Activated naive CD8-positive, alpha-beta T cell treated with anti-CD3 and anti-CD28 coated beads, Interleukin-2, amount 50 U/mL, for 24 hours (primary cell): ENCODE data around the gene IFNAR2.

Experiments
- ATAC-seq: fragments of 150-1000 bp; cut with Tn5 transposase; one replicate; pipeline ENCODE4 v1.10.0; 2021
- DNase-seq: peaks from one replicate; pipeline ENCODE4 v3.0.0; 2021
- H3K27ac Mint-ChIP-seq: one replicate; pipeline ENCODE4 v1.8.0; 2021; ENCODE audit warnings: mild to moderate bottlenecking, mixed read lengths
- H3K27me3 Mint-ChIP-seq: one replicate; pipeline ENCODE4 v1.8.0; 2021; ENCODE audit warnings: mixed read lengths
- H3K36me3 Mint-ChIP-seq: one replicate; pipeline ENCODE4 v1.8.0; 2021; ENCODE audit warnings: low read depth, mixed read lengths
- H3K4me1 Mint-ChIP-seq: one replicate; pipeline ENCODE4 v1.8.0; 2021; ENCODE audit warnings: mixed read lengths
- H3K4me3 Mint-ChIP-seq: one replicate; pipeline ENCODE4 v1.8.0; 2021; ENCODE audit warnings: mild to moderate bottlenecking, moderate library complexity, mixed read lengths
- H3K9me3 Mint-ChIP-seq: one replicate; pipeline ENCODE4 v1.8.0; 2021; ENCODE audit warnings: mixed read lengths

The IFNAR2 gene

DNA sequence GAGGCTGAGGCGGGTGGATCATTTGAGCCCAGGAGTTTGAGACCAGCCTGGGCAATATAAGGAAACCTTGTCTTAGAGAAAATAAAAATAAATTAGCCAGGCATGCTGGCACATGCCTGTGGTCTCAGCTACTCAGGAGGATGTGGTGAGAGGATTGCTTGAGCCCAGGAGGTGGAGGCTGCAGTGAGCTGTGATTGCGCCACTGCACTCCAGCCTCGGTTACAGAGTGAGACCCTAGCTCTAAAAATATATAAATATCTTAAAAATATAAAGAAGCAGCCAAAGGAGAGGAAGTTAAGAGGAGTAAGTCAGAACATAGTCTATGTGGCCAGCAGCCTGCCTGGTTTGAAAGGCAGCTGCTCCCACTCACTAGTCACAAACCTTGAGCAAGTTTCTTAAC, 31.9 kb downstream of the IFNAR2 start:
- Mint-ChIP-seq H3K9me3 (peaks cover 4% of the 10 kb centered on the region), H3K4me3 (no peak overlapping the region), H3K36me3 (peaks cover 40% of the 10 kb centered on the region), H3K27me3 (no peaks in the 10 kb centered on the region), H3K4me1 (peaks cover 54% of the 10 kb centered on the region), H3K27ac (no peak overlapping the region)
- ATAC-seq: no peak
- DNase-seq: no peak

DNA sequence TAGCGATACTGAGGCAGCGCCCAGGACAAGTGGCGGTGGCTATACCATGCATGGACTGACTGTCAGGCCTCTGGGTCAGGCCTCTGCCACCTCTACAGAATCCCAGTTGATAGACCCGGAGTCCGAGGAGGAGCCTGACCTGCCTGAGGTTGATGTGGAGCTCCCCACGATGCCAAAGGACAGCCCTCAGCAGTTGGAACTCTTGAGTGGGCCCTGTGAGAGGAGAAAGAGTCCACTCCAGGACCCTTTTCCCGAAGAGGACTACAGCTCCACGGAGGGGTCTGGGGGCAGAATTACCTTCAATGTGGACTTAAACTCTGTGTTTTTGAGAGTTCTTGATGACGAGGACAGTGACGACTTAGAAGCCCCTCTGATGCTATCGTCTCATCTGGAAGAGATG, 33.2 kb downstream of the IFNAR2 start:
- H3K27me3 Mint-ChIP-seq: no peaks in the 10 kb centered on the region
- no peak overlapping the region for H3K27ac Mint-ChIP-seq
- DNase-seq: no peak
- H3K4me1 Mint-ChIP-seq: peaks cover 57% of the 10 kb centered on the region
- peaks cover 31% of the 10 kb centered on the region for H3K36me3 Mint-ChIP-seq
- H3K4me3 Mint-ChIP-seq: no peak overlapping the region
- H3K9me3 Mint-ChIP-seq: no peaks in the 10 kb centered on the region
- ATAC-seq: no peak

DNA sequence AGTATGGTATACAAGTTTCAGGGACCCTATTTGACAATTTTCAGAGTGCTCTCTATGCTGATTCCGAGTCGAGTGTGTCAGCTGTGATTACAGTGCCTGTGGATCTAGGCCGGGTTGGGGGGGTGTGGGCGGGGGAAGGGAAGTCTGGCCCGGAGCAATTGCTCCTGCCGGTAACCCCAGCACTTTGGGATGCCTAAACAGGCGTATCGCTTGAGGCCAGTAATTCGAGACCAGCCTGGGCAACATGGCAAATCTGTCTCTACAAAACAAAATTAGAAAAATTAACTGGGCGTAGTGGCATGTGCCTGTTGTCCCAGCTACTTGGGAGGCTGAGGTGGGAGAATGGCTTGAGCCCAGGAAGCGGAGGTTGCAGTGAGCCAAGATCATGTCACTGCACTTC, 34.8 kb downstream of the IFNAR2 start:
- ATAC-seq: no peak
- no peak overlapping the region for H3K4me3 Mint-ChIP-seq
- peak overlapping the region; percentile 42 for H3K27ac Mint-ChIP-seq
- no peaks in the 10 kb centered on the region for H3K9me3 Mint-ChIP-seq
- no peaks in the 10 kb centered on the region for H3K27me3 Mint-ChIP-seq
- peaks cover 60% of the 10 kb centered on the region for H3K4me1 Mint-ChIP-seq
- peaks cover 28% of the 10 kb centered on the region for H3K36me3 Mint-ChIP-seq
- no peak for DNase-seq

DNA sequence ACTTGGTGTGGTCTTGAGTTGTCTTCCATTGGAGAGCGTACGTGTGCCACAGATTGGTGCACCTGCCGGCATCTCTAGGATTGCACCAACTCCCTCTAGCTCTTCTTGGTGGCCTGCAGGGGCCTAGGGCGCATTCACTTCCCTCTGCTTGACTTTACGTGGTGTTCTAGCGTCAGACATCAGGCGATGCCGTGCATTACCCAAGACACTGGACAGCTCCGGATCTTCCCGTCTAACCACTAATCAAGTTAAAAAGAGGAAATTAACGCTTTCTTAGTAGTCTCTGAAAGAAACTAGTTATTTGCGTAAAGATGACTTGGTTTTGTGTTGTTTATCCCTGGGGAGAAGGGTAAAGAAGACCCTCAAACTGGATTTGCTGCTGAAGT, 35.9 kb downstream of the IFNAR2 start:
- Mint-ChIP-seq H3K36me3 (peaks cover 32% of the 10 kb centered on the region), H3K9me3 (no peaks in the 10 kb centered on the region), H3K4me3 (peak overlapping the region; percentile 96), H3K27me3 (no peaks in the 10 kb centered on the region), H3K4me1 (peaks cover 56% of the 10 kb centered on the region), H3K27ac (peak overlapping the region; percentile 90)
- DNase-seq (no peak), ATAC-seq (peak; percentile 32)

DNA sequence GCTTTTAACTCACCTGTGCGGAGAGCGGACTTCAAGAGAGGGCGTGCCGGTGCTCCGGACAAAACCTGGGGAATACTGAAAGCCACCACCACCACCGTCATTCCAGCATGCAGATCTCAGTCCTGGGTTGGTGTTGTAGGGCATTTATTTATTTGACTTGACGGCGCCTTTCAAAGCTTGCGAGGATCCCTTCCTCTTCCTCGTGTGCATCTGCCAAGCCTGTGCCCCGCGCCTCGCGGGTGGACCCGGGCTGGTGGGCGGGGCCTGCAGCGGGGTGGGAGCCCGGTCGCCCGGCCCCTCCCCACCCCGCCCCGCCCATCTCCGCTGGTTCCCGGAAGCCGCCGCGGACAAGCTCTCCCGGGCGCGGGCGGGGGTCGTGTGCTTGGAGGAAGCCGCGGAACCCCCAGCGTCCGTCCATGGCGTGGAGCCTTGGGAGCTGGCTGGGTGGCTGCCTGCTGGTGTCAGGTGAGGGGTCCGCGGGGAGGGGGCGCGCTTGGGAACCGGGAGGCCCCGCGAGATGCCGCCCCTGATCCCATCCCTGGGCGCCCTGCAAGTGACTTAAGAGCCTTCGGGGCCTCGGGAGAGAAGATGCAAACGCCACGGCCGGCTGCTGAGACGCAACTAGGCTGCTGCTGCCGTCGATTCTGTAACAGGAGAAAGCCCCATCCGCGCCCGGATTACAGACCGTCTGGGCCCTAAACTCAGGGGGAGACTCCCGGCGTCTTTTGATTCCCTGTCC, 36.5 kb downstream of the IFNAR2 start, which contains the start of gene IL10RB:
Gene IL10RB (plus strand): TSS at position 318 of the 739 bp plus-strand sequence. CDS start 99 bp downstream, at position 417.
- ATAC-seq (peak; percentile 75), DNase-seq (peak; percentile 79)
- H3K4me1 Mint-ChIP-seq: peaks cover 51% of the 10 kb centered on the region
- peak within 1 kb of the TSS; percentile 94 for H3K27ac Mint-ChIP-seq
- no peaks in the 10 kb centered on the region for H3K27me3 Mint-ChIP-seq
- H3K9me3 Mint-ChIP-seq: no peaks in the 10 kb centered on the region
- H3K4me3 Mint-ChIP-seq: peak within 1 kb of the TSS; percentile 96
- peaks cover 32% of the 10 kb centered on the region for H3K36me3 Mint-ChIP-seq

DNA sequence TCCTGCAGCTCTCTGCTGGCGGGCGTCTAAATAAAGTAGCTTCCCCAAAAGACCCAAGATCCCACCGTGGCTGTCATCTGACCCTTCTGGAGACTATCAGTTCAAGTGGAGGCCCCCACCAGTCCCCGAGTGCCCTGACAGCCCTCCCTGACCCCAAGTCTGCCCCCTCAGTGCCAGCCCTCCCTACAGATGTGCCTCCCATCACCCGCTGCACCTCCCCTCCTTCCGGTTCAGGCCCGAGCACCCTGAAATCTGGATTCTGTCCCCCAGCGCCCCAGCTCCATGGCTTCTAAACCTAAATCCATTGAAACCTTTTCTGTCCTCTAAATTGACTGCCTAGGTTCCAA, 37.0 kb downstream of the IFNAR2 start:
- peak; percentile 54 for DNase-seq
- peak; percentile 35 for ATAC-seq
- H3K36me3 Mint-ChIP-seq: peaks cover 32% of the 10 kb centered on the region

DNA sequence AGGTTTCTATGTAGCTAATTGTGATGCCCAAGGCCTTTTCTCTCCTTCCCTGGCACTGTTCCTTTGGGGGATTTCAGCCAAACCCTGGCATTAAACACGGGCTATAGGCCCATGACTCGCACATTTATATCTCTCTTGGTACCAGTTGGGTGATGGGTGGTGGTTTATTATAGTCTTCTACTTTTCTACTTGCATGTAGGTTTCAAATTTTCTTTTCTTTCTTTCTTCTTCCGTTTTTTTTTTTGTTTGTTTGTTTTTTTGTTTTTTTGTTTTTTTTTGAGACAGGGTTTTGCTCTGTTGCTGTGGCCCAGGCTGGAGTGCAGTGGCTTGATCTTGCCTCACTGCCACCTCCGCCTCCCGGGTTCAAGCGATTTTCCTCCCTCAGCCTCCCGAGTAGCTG, 37.5 kb downstream of the IFNAR2 start:
- H3K4me1 Mint-ChIP-seq: peaks cover 50% of the 10 kb centered on the region
- peak overlapping the region; percentile 96 for H3K4me3 Mint-ChIP-seq
- H3K27me3 Mint-ChIP-seq: no peaks in the 10 kb centered on the region
- DNase-seq (no peak), ATAC-seq (no peak)
- no peaks in the 10 kb centered on the region for H3K9me3 Mint-ChIP-seq
- H3K36me3 Mint-ChIP-seq: peaks cover 35% of the 10 kb centered on the region
- H3K27ac Mint-ChIP-seq: peak overlapping the region; percentile 94

More for the DNA sequence above, 37.0 kb downstream of the IFNAR2 start:
- H3K9me3 Mint-ChIP-seq: no peaks in the 10 kb centered on the region
- H3K4me3 Mint-ChIP-seq: peak overlapping the region; percentile 96
- no peaks in the 10 kb centered on the region for H3K27me3 Mint-ChIP-seq
- H3K4me1 Mint-ChIP-seq: peaks cover 47% of the 10 kb centered on the region
- peak overlapping the region; percentile 94 for H3K27ac Mint-ChIP-seq

DNA sequence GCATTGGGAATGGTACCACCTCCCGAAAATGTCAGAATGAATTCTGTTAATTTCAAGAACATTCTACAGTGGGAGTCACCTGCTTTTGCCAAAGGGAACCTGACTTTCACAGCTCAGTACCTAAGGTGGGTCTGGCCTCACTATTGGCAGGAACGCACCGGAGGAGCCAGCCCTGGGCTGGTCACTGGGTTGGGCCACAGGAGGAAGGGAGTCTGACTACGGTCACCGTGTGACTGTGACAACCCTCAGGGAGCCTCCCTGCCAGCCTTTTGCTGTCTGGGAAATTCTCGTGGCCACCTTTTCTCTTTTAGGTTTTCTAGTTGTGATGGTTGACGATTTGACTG, 38.6 kb downstream of the IFNAR2 start:
- ATAC-seq (peak; percentile 2), DNase-seq (no peak)
- Mint-ChIP-seq H3K4me3 (peak overlapping the region; percentile 96), H3K27ac (peak overlapping the region; percentile 94), H3K27me3 (no peaks in the 10 kb centered on the region), H3K4me1 (peaks cover 53% of the 10 kb centered on the region), H3K36me3 (peaks cover 31% of the 10 kb centered on the region), H3K9me3 (no peaks in the 10 kb centered on the region)

DNA sequence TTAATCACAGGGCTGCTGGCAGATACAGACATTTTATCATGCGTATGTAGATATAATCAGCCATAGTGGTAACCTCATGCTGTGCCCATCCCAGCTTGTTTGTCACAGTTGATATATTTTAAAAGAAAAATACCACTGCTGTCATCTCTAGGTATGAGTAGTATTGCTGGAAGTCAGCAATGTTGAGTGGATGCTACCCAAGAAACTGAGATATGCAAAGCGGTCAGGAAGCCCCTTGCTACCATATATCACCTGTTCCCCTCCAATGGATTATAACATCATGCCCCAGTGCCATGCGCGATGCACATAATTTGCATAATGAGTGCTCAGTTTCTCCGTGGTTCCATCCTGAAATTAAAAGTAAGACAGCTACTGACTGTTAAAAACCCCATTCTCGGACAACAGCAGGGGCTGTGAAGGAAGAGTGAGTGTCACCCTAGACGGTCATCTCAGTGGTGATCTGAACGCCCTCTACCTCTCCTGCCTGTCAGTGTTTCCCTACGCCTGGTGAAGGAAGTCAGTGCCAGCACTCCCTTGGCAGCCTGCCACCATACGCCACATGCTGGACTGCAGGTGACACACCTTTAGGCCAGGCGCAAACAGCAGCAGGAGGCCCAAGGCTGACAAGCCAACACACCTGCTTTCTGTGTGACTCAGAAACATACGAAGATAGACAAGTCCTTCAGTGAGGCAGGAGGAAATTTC, 39.2 kb downstream of the IFNAR2 start:
- peaks cover 33% of the 10 kb centered on the region for H3K36me3 Mint-ChIP-seq

DNA sequence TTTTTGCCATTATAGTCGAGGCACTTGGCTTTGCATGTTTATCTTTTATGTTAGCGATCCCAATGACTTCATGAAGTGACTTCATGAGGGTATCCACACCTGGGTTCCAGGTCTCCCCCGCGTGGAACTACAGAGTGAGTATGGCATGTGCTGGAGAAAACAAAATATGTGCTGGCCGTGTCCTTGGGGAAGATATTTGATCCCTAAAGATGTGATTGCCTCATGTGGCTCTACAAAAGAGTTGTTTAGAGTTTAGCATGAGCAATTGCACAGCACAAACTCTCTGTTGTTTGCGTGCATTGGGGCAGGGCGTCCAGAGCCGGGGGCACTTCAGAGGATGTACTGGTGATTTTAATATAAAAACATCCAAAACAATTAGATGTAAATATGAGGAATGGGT, 41.2 kb downstream of the IFNAR2 start:
- H3K4me1 Mint-ChIP-seq: peaks cover 47% of the 10 kb centered on the region
- H3K9me3 Mint-ChIP-seq: no peaks in the 10 kb centered on the region
- no peak for ATAC-seq
- no peak for DNase-seq
- H3K27ac Mint-ChIP-seq: no peak overlapping the region
- peaks cover 35% of the 10 kb centered on the region for H3K36me3 Mint-ChIP-seq
- no peak overlapping the region for H3K4me3 Mint-ChIP-seq
- H3K27me3 Mint-ChIP-seq: no peaks in the 10 kb centered on the region

More for the DNA sequence above, 39.2 kb downstream of the IFNAR2 start:
- H3K4me1 Mint-ChIP-seq: peaks cover 56% of the 10 kb centered on the region
- no peaks in the 10 kb centered on the region for H3K9me3 Mint-ChIP-seq
- DNase-seq (peak; percentile 33), ATAC-seq (peak; percentile 53)
- H3K4me3 Mint-ChIP-seq: no peak overlapping the region
- peak overlapping the region; percentile 94 for H3K27ac Mint-ChIP-seq
- H3K27me3 Mint-ChIP-seq: no peaks in the 10 kb centered on the region

DNA sequence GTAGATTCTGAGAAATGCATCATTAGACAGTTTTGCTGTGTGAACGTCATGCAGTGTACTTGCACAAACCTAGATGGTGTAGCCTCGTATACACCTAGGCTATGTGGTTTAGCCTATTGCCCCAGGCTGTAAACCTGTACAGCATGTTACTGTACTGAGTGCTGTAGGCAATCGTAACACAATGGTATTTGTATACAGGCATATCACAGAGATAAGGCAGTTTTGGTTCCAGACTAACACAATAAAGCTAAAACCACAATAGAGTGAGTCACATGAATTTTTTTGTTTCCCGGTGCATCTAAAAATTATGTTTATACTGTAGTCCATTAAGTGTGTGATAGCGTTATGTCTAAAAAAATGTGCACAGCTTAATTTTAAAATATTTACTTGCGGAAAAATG, 43.3 kb downstream of the IFNAR2 start:
- H3K27me3 Mint-ChIP-seq: no peaks in the 10 kb centered on the region
- DNase-seq (no peak), ATAC-seq (no peak)
- peaks cover 38% of the 10 kb centered on the region for H3K36me3 Mint-ChIP-seq
- no peak overlapping the region for H3K4me3 Mint-ChIP-seq
- H3K9me3 Mint-ChIP-seq: no peaks in the 10 kb centered on the region
- H3K27ac Mint-ChIP-seq: peak overlapping the region; percentile 65
- peaks cover 31% of the 10 kb centered on the region for H3K4me1 Mint-ChIP-seq

DNA sequence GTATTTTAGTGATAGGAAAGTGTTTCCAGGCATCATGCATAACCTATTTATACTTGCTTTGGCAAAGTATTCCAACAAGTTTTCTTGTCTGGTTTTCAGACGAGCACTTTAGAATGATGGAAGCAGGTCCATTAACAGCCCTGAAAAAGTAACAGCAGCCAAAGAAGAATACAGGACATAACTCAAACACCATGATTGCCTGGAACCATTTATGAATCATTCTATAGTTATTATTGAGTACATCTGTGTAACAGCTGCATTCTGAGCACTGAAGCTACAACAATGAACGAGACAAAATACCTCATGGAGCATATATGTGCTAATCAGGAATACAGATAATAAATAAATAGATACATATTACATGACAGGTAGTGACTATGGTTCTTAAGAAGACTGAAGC, 49.0 kb downstream of the IFNAR2 start:
- H3K4me1 Mint-ChIP-seq: peaks cover 1% of the 10 kb centered on the region
- H3K27ac Mint-ChIP-seq: no peak overlapping the region
- ATAC-seq: no peak
- H3K36me3 Mint-ChIP-seq: peaks cover 53% of the 10 kb centered on the region
- H3K9me3 Mint-ChIP-seq: peaks cover 4% of the 10 kb centered on the region
- H3K4me3 Mint-ChIP-seq: no peak overlapping the region
- H3K27me3 Mint-ChIP-seq: no peaks in the 10 kb centered on the region
- DNase-seq: no peak

DNA sequence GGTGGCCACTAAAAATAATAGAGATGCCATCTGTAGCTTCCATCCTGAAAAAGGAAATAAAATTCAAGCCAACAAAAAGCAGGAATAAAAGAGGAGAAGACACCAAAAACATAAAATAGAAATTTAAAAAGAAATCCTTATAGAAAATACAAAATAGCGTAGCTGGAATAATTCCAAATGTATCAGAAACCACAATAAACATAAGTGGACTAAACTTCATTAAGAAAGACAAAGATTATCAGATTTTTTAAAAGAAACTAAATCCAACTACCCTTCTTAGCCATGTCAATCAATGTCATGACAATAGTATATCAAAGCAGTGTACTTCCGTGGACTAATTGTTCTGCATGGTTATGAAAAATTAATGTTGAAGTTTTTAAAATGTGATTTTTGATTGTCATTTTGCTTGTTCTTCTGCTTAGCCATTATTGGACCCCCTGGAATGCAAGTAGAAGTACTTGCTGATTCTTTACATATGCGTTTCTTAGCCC, 49.6 kb downstream of the IFNAR2 start:
- H3K27me3 Mint-ChIP-seq: no peaks in the 10 kb centered on the region
- peaks cover 54% of the 10 kb centered on the region for H3K36me3 Mint-ChIP-seq
- H3K4me1 Mint-ChIP-seq: no peaks in the 10 kb centered on the region
- DNase-seq: no peak
- peaks cover 4% of the 10 kb centered on the region for H3K9me3 Mint-ChIP-seq
- H3K4me3 Mint-ChIP-seq: no peak overlapping the region
- no peak overlapping the region for H3K27ac Mint-ChIP-seq
- ATAC-seq: no peak
